ENCODE results near the gene LRRC74B. TPM values are rescaled to one million over a fixed set of nuclear protein-coding genes. Genes with fewer than 3 reads are reported as not detected.

The LRRC74B gene
- total RNA-seq, 1 donor from 2014 or later: 0.20 TPM

- peak; percentile 38 for DNase-seq
Observed at GRCh38 chr22:21014202-21014725, 31.5 kb upstream of the LRRC74B start.

- peak; percentile 20 for DNase-seq
Observed at GRCh38 chr22:21014726-21015465, 30.9 kb upstream of the LRRC74B start, which contains the start of gene P2RX6. TSS of gene P2RX6 (plus strand) at chr22:21015165. CDS start at chr22:21015175, 10 bp downstream.

- DNase-seq: no peak
Observed at GRCh38 chr22:21015466-21016006, 30.2 kb upstream of the LRRC74B start.

GRCh38 chr22:21016644-21017420 is 28.9 kb upstream of the LRRC74B start:
- no peak for DNase-seq

- DNase-seq: no peak
Observed at GRCh38 chr22:21018314-21018713, 27.4 kb upstream of the LRRC74B start.

- no peak for DNase-seq
Observed at GRCh38 chr22:21020802-21021429, 24.8 kb upstream of the LRRC74B start.

- no peak for DNase-seq
Observed at GRCh38 chr22:21022507-21022906, 23.2 kb upstream of the LRRC74B start.

- DNase-seq: no peak
Observed at GRCh38 chr22:21022955-21023614, 22.7 kb upstream of the LRRC74B start.

GRCh38 chr22:21025266-21025665 is 20.5 kb upstream of the LRRC74B start:
- no peak for DNase-seq

GRCh38 chr22:21025763-21026755 is 19.7 kb upstream of the LRRC74B start:
- DNase-seq: no peak

- DNase-seq: no peak
Observed at GRCh38 chr22:21026783-21027692, 18.7 kb upstream of the LRRC74B start.

GRCh38 chr22:21028277-21029251 is 17.2 kb upstream of the LRRC74B start:
- DNase-seq: no peak

- DNase-seq: no peak
Observed at GRCh38 chr22:21029486-21030025, 16.2 kb upstream of the LRRC74B start.

GRCh38 chr22:21030032-21030431 is 15.7 kb upstream of the LRRC74B start:
- no peak for DNase-seq

GRCh38 chr22:21030621-21031544 is 14.9 kb upstream of the LRRC74B start:
- no peak for DNase-seq

GRCh38 chr22:21031545-21032036 is 14.2 kb upstream of the LRRC74B start:
- no peak for DNase-seq
